ENCODE results near the gene TNP2. TPM values are rescaled to one million over a fixed set of nuclear protein-coding genes. Genes with fewer than 3 reads are reported as not detected.
"Not testable (repeated sequence)": the region's sequence is repeated elsewhere in the genome, so short reads cannot be mapped to it uniquely, and the experiment has no call there.

The TNP2 gene
- total RNA-seq, 4 donors from 2014 or later: not detected

DNA sequence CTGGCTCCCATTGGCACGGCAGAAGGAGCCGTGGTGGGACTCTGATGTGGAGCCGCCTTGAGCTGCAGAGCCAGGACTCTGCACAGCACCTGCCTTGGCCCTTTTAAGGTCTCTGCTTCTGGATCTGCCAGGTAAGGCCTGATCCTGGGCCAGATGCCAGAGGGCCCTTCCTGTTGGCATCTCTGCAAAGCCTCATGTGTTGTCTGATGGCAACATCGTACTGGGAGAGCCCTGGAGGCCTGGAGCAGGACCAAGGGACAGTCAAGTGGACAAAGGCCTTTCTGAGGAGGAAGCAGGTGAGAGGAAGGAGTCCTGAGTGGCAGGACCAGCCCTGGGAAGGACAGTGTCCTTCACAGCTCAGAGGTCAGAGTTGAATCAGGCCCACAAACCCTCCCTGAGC lies 39.2 kb downstream of the TNP2 start:
- Histone ChIP-seq H3K27me3 (no peaks in the 10 kb centered on the region), H3K4me3 (no peak overlapping the region), H3K9me3 (no peaks in the 10 kb centered on the region), H3K27ac (no peak overlapping the region), H3K4me1 (peaks cover 17% of the 10 kb centered on the region), H3K36me3 (no peaks in the 10 kb centered on the region)
- DNase-seq (ENCODE audit: low spot score in 2 of 2): no peak
- whole genome bisulfite sequencing: 76% methylated on average over 3 of the region's 4 CpGs
- TF ChIP-seq POLR2A (IDR thresholded peaks at IDR 0.05): no peak
- no peak for TF ChIP-seq EP300 (IDR thresholded peaks at IDR 0.05)

DNA sequence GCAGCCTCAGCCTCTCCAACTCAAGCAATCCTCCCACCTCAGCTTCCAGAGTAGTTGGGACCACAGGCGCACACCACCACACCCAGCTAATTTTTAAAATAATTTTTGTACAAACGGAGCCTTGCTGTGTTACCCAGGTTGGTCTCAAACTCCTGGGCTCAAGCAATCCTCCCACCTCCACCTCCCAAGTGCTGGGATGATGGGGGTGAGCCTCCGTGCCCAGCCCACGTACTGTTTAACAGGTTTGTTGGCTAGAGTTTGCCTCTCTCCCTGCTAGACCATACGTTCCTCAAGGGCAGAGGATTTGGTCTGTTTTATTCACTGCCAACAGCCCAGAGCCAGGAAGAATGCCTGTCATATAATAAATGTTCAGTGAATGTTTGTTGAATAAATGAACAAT lies 39.7 kb downstream of the TNP2 start:
- H3K9me3 ChIP-seq: no peaks in the 10 kb centered on the region
- H3K27me3 ChIP-seq: no peaks in the 10 kb centered on the region
- no peak overlapping the region for H3K27ac ChIP-seq
- H3K4me3 ChIP-seq: no peak overlapping the region
- no peaks in the 10 kb centered on the region for H3K36me3 ChIP-seq
- DNase-seq (ENCODE audit: low spot score in 2 of 2): no peak
- no peak for TF ChIP-seq EP300 (IDR thresholded peaks at IDR 0.05)
- TF ChIP-seq POLR2A (IDR thresholded peaks at IDR 0.05): no peak
- TF ChIP-seq, protein P1, sequence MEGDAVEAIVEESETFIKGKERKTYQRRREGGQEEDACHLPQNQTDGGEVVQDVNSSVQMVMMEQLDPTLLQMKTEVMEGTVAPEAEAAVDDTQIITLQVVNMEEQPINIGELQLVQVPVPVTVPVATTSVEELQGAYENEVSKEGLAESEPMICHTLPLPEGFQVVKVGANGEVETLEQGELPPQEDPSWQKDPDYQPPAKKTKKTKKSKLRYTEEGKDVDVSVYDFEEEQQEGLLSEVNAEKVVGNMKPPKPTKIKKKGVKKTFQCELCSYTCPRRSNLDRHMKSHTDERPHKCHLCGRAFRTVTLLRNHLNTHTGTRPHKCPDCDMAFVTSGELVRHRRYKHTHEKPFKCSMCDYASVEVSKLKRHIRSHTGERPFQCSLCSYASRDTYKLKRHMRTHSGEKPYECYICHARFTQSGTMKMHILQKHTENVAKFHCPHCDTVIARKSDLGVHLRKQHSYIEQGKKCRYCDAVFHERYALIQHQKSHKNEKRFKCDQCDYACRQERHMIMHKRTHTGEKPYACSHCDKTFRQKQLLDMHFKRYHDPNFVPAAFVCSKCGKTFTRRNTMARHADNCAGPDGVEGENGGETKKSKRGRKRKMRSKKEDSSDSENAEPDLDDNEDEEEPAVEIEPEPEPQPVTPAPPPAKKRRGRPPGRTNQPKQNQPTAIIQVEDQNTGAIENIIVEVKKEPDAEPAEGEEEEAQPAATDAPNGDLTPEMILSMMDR (IDR thresholded peaks at IDR 0.05): no peak
- TF ChIP-seq POLR2AphosphoS5 (IDR thresholded peaks at IDR 0.05): no peak
- H3K4me1 ChIP-seq: peaks cover 21% of the 10 kb centered on the region
- 62% methylated on average over 5 of the region's 5 CpGs for WGBS

DNA sequence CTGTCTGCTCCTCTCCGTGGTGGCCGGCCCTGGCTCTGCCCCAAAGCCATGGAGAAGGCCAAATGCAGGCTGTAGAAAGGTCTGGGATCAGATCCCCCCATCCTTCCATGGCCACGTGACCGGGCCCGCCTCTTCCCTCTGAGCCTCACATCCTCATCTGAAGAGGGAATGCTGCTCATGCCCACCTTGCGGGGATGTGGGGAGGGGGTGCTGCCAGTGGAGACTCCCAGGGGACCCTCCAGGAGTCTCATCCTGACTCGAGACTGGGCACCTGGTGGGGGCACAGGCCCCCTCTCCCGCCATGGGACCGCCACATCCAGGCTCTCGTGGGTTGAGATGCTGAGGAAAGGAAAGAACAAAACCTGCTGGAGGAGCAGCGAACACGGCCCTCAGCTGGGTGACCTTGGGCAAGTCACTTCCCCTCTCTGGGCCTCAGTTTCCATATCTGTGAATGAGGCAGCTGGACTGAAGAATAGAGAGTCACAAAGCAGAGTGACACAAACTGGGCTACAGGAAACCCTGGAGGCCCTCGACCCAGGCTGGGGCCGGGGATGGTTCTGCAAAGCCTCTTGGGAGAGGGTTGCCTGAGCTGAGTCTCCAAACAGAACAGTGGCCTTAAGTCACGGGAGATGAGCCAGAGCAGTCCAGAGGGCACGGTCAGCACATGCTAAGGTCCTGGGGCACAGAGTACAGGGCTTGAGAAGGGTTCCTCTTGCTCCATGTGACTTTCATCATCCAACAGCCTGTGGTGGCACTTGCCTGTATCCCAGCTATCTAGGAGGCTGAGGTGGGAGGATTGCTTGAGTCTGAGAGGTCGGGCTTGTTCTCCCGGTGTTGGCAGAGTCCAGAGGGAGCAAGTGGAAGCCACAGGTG lies 43.2 kb downstream of the TNP2 start:
- Histone ChIP-seq H3K36me3 (no peaks in the 10 kb centered on the region), H3K4me3 (no peak overlapping the region), H3K4me1 (peaks cover 36% of the 10 kb centered on the region), H3K9me3 (no peaks in the 10 kb centered on the region), H3K27ac (no peak overlapping the region), H3K27me3 (no peaks in the 10 kb centered on the region)
- DNase-seq (ENCODE audit: low spot score in 2 of 2): no peak
- no peak for TF ChIP-seq POLR2A (IDR thresholded peaks at IDR 0.05)
- 80% methylated on average over 16 of the region's 18 CpGs for WGBS

DNA sequence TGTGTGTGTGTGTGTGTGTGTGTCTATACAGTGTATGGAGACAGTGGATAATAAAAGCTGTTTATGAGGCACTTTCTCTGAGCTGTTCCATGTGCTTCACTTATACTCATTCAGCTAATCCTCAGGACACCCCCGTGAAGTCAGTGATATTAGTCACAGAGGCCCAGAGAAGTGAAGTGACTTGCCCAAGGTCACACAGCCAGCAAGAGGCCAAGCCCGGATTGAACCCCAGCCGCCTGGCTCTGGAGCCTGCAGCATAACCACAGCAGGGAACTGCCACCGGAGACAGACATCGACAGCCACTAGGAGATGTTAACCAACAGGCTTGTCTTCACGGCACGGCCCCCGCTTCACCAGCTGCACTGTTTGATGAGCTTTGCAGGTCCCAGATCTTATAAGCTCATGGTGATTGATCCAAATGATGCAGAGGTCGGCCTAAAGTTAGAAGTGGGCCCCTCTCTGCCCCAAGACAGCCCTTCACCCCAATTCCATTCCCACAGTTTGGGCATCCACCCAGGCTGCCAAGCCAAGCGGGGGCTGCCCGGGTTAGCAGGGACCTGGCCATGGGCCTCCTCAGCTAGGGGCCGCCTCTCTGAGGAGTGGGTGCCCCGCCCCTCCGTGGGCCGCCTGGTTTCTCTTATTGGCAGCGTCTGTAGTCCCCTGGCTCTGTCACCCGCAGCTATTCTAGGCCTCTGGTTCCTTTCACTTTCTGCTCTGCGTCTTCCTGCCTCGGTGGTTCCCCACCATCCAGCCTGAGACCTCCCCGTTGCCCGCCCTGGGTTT lies 44.0 kb downstream of the TNP2 start:
- DNase-seq (ENCODE audit: low spot score in 2 of 2): no peak
- Histone ChIP-seq H3K4me1 (peaks cover 36% of the 10 kb centered on the region), H3K27ac (peak overlapping the region; percentile 66), H3K9me3 (no peaks in the 10 kb centered on the region), H3K27me3 (no peaks in the 10 kb centered on the region), H3K36me3 (no peaks in the 10 kb centered on the region), H3K4me3 (no peak overlapping the region)
- WGBS: 65% methylated on average over 20 of the region's 21 CpGs
- no peak for TF ChIP-seq EP300 (IDR thresholded peaks at IDR 0.05)
- TF ChIP-seq POLR2A (IDR thresholded peaks at IDR 0.05): no peak
- TF ChIP-seq, protein P1 (IDR thresholded peaks at IDR 0.05): no peak
- TF ChIP-seq POLR2AphosphoS5 (IDR thresholded peaks at IDR 0.05): no peak

GRCh38 chr16:11224096-11224893 lies 44.8 kb downstream of the TNP2 start:
- DNase-seq (ENCODE audit: low spot score in 2 of 2): peak; percentile 87 to 90
- no peaks in the 10 kb centered on the region for H3K9me3 ChIP-seq
- TF ChIP-seq EP300 (IDR thresholded peaks at IDR 0.05) (no peak), POLR2A (IDR thresholded peaks at IDR 0.05) (no peak), POLR2AphosphoS5 (IDR thresholded peaks at IDR 0.05) (peak in 1 of 3 donors; percentile 94)
- H3K4me3 ChIP-seq: no peak overlapping the region
- peaks cover 29% of the 10 kb centered on the region for H3K4me1 ChIP-seq
- no peaks in the 10 kb centered on the region for H3K36me3 ChIP-seq
- H3K27me3 ChIP-seq: no peaks in the 10 kb centered on the region
- 64% methylated on average over 20 of the region's 24 CpGs for WGBS
- H3K27ac ChIP-seq: peak overlapping the region; percentile 66

DNA sequence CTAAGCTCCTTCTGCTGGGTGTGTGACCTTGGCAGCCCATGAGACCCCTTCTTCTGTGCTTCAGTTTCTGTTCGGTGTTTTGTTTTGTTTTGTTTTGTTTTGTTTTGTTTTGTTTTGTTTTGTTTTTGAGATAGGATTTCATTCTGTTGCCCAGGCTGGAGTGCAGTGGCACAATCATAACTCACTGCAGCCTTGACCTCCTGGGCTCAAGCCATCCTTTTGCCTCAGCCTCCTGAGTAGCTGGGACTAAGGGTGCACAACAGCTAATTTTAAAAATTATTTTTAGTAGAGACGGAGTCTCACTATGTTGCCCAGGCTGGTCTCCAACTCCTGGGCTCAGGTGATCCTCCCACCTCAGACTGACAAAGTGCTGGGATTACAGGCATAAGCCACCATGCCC lies 48.6 kb downstream of the TNP2 start:
- peaks cover 25% of the 10 kb centered on the region for H3K4me1 ChIP-seq
- not testable (repeated sequence) for DNase-seq (ENCODE audit: low spot score in 2 of 2); H3K4me3 ChIP-seq; H3K27me3 ChIP-seq; H3K36me3 ChIP-seq; H3K27ac ChIP-seq; H3K9me3 ChIP-seq
- WGBS: 82% methylated on average over 2 of the region's 2 CpGs
